Measurements from ENCODE around the gene ITGB7.

Gene ITGB7

GRCh38 chr12:53207042-53207441 is at the start of gene ITGB7:
ITGB7 (minus strand) TSS chr12:53207251; CDS start chr12:53200443, 6,808 bp downstream.
- peak within 1 kb of the TSS; percentile 90 for H3K27ac Mint-ChIP-seq
- no peaks in the 10 kb centered on the region for H3K9me3 Mint-ChIP-seq (ENCODE audit: low read depth)
- H3K4me1 Mint-ChIP-seq (ENCODE audit: low read depth) = peaks cover 69% of the 10 kb centered on the region
- H3K4me3 Mint-ChIP-seq = peak within 1 kb of the TSS; percentile 91
- no peaks in the 10 kb centered on the region for H3K27me3 Mint-ChIP-seq
- peaks cover 3% of the 10 kb centered on the region for H3K36me3 Mint-ChIP-seq

DNA sequence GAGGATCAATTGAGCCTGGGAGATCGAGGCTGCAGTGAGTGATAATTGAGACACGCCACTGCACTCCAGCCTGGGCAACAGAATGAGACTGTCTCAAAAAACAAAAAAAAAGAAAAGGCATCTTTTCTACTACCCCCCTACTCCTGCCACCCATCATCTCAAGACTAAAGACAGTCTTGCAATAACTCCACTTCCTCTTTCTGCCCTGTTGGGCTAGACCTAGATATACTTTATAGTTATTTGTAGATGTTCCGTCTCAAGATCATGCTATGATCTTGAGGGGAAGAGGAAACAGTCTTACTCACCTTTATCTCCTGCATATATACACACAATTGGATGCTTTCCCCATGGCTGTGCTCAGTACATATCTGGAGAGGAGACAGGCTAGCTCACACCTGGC is 48.9 kb upstream of the ITGB7 start:
- Mint-ChIP-seq H3K27me3 (no peaks in the 10 kb centered on the region), H3K36me3 (no peaks in the 10 kb centered on the region), H3K27ac (peak overlapping the region; percentile 66), H3K4me3 (no peak overlapping the region), H3K9me3 (ENCODE audit: low read depth) (no peaks in the 10 kb centered on the region), H3K4me1 (ENCODE audit: low read depth) (peaks cover 47% of the 10 kb centered on the region)

DNA sequence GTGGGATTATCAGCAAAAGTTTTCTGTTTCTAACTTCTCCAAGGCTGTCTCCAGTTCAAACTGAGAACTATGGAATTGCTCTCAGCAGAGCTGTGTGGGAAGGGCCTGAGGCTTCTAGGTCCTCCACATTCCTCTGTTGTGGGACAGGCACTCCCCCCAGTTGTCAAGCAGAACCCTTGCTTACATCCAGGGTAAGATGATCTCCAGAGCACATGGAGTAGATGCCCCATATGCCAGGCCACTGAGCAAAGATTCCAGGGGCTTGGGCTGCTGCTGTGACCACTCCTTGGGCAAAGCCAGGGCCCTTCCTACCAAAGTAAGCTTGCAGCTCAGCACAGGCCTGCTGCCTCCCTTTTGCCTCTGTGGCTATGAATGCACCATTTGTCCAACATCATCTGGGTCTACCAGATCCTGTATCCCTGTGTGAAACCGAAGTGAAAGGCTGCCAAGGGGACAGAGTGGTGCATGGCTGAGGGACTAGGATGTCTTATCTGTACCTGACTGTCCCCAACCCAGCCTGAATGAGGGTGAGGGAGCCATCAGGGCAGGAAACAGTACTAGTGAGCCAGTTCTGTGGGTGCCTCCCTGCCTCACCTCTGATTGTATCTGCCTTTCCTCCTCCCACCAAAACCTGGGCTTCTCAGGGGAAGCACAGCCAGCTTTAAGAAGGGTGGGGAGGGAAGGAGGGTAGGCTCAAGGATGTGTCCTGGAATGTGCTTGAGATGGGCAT is 47.9 kb upstream of the ITGB7 start:
- H3K27ac Mint-ChIP-seq = peak overlapping the region; percentile 79
- peak overlapping the region; percentile 20 for H3K4me3 Mint-ChIP-seq

DNA sequence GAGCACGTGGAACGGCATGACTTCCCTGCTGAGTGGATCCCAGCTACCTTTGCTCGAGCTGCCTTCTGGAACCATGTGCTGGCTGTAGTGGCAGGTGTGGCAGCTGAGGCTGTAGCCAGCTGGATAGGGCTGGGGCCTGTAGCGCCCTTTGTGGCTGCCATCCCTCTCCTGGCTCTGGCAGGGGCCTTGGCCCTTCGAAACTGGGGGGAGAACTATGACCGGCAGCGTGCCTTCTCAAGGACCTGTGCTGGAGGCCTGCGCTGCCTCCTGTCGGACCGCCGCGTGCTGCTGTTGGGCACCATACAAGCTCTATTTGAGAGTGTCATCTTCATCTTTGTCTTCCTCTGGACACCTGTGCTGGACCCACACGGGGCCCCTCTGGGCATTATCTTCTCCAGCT is 46.2 kb upstream of the ITGB7 start:
- Mint-ChIP-seq H3K9me3 (ENCODE audit: low read depth) (no peaks in the 10 kb centered on the region), H3K4me1 (ENCODE audit: low read depth) (peaks cover 46% of the 10 kb centered on the region)

More for the DNA sequence above, 47.9 kb upstream of the ITGB7 start:
- Mint-ChIP-seq H3K4me1 (ENCODE audit: low read depth) (peaks cover 48% of the 10 kb centered on the region), H3K9me3 (ENCODE audit: low read depth) (no peaks in the 10 kb centered on the region), H3K27me3 (no peaks in the 10 kb centered on the region), H3K36me3 (no peaks in the 10 kb centered on the region)

DNA sequence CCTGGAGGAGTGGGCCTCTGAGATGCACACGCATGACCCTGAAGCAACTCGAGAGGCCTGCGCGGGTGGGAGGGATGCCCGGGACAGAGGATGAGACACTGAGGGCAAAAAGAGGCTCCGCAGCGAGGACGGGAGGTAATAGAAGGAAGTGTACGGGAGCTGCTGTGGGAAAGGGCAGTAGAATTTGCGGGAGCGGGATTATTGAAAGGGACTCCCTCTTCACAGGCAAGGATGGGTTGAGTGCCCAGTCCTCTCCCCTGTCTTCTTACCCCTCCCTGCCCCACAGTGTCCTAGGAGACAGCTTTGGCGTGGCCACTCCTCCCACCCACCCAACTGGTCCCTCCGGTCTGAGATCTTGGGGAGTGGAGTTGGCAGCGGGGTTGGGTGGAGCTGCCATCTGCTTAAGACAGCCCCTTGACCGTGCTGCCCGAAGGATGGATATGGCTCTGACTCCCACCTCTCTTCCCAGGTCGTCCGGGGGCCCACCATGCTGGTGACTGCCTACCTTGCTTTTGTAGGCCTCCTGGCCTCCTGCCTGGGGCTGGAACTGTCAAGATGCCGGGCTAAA is 45.4 kb upstream of the ITGB7 start:
- Mint-ChIP-seq H3K4me3 (peak overlapping the region; percentile 97), H3K4me1 (ENCODE audit: low read depth) (peaks cover 44% of the 10 kb centered on the region), H3K36me3 (no peaks in the 10 kb centered on the region), H3K27me3 (no peaks in the 10 kb centered on the region), H3K9me3 (ENCODE audit: low read depth) (no peaks in the 10 kb centered on the region), H3K27ac (peak overlapping the region; percentile 72)

More for the DNA sequence above, 46.2 kb upstream of the ITGB7 start:
- H3K27ac Mint-ChIP-seq = peak overlapping the region; percentile 82
- no peaks in the 10 kb centered on the region for H3K27me3 Mint-ChIP-seq
- no peaks in the 10 kb centered on the region for H3K36me3 Mint-ChIP-seq
- H3K4me3 Mint-ChIP-seq = peak overlapping the region; percentile 97

DNA sequence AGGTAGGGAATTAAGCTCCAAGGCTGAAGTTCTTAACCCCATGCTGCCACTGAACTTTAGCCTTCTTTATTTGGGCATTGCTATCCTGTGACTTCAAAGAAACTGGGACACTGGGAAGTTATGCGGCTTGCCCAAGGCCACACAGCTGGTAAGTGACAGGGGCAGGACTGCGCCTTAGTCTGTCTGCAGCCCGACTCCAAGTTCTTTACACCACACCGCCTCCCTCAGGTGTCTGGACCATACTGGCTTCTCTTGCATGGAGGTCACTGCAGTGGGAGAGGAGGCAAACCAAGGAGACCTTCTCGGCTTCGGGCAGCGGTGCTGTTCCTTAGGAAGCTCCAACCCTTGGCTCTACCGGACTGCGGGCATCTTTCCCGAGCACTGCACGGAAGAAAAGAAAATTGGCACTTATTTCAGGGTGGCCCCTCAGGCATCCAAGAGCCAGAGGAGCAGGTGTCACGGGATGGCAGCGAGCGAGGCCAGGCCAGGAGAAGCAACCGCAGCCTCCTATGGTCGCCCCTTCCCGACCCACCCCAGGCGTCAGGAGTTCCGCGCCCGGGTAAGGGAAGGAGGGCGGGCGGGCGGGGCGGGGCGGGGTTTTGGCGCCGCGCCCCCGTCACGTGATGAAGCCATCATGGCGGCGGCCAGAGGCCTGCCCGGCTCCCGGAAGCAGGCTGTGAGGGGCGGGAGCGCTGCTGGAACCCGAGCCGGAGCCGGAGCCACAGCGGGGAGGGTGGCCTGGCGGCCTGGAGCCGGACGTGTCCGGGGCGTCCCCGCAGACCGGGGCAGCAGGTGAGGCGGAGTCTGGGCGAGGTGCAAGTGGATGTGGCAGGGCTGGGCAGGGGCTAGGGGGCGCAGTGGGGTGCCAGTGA is 44.7 kb upstream of the ITGB7 start:
- H3K9me3 Mint-ChIP-seq (ENCODE audit: low read depth) = no peaks in the 10 kb centered on the region
- H3K27me3 Mint-ChIP-seq = no peaks in the 10 kb centered on the region

DNA sequence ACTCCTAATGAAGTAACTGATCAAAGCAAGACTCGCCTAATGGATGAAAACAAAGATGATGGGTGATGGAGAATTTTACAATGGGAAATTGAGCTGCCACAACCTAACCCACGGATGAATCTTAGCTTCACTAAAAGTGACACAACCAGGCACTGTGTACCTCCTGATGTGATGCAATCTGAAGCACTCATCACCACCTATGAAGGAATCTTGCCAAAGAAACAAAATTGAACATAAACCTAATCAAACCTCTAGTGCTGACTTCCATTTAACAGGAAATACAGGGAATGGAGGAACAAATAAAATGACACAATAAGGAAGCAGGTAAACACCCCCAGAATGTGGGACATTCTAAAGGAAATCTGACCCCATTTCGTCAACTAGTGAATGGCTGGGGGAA is 38.2 kb upstream of the ITGB7 start:
- H3K4me1 Mint-ChIP-seq (ENCODE audit: low read depth) = no peaks in the 10 kb centered on the region
- no peak overlapping the region for H3K4me3 Mint-ChIP-seq
- H3K27me3 Mint-ChIP-seq = no peaks in the 10 kb centered on the region
- no peaks in the 10 kb centered on the region for H3K9me3 Mint-ChIP-seq (ENCODE audit: low read depth)
- no peaks in the 10 kb centered on the region for H3K36me3 Mint-ChIP-seq
- H3K27ac Mint-ChIP-seq = no peak overlapping the region

More for the DNA sequence above, 44.7 kb upstream of the ITGB7 start:
- Mint-ChIP-seq H3K36me3 (no peaks in the 10 kb centered on the region), H3K4me1 (ENCODE audit: low read depth) (peaks cover 44% of the 10 kb centered on the region), H3K27ac (peak overlapping the region; percentile 95), H3K4me3 (peak overlapping the region; percentile 97)

DNA sequence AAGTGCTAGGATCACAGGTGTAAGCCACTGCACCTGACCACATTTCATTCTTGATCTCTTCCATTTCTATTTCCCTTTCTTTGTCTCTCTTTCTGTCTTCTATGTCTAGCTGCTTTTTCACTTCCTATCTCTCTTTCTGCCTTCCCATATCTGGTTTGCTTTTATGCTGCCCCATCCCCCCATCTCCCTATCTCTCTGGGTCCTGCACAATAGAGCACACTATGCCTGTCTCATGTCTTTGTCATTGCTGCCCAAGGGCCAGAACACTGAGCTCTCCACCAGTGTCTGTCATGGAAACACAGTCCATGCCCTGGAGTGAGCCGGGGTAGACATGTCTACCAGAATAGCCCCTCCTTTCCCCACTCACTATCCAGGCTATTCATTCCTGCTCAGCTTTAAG is 37.3 kb upstream of the ITGB7 start:
- Mint-ChIP-seq H3K27me3 (no peaks in the 10 kb centered on the region), H3K9me3 (ENCODE audit: low read depth) (no peaks in the 10 kb centered on the region), H3K4me3 (no peak overlapping the region), H3K27ac (no peak overlapping the region), H3K36me3 (no peaks in the 10 kb centered on the region), H3K4me1 (ENCODE audit: low read depth) (no peaks in the 10 kb centered on the region)

DNA sequence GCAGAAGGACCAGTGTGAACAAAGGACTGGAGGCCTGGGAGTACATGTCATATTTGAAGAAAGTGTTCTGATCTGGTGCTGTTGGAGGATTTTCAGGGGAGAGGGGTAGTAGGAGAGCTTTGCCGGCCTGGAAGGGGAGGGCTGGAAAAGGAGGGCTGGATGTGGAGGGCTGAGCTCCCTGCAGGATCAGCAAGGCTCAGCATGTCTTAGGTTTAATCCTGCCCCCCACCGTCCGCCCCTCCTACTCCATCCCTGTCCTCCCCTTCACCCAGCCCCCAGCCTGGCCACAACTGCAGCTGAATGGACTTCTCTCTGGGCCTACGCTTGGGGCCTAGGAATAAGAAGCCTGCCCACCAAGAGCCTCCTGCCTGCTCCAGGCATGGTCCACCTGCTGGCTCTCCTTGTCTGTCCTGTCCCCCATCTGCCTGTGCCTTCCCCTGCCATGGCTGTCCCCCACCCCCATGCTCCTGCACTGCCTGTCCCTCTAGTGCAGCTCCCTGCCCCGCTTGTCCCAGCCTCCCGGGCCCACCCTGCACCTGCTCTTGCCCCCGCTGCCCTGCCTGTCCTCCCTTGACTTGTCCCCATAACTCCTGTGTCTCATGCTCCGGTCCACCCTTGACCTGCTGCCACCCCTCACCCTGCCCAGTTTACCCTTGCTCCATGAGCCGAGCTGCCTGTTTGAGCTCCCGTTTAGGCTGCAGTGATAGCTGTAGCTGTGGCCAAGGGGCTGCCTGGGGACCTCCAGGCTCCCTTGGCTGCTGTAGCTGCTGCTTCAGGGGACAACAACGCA is 34.8 kb upstream of the ITGB7 start:
- Mint-ChIP-seq H3K27ac (no peak overlapping the region), H3K27me3 (no peaks in the 10 kb centered on the region), H3K36me3 (no peaks in the 10 kb centered on the region), H3K9me3 (ENCODE audit: low read depth) (no peaks in the 10 kb centered on the region), H3K4me1 (ENCODE audit: low read depth) (peaks cover 10% of the 10 kb centered on the region), H3K4me3 (no peak overlapping the region)

- no peak overlapping the region for H3K27ac Mint-ChIP-seq
- H3K4me3 Mint-ChIP-seq = no peak overlapping the region
- H3K27me3 Mint-ChIP-seq = no peaks in the 10 kb centered on the region
- H3K4me1 Mint-ChIP-seq (ENCODE audit: low read depth) = peaks cover 27% of the 10 kb centered on the region
- H3K9me3 Mint-ChIP-seq (ENCODE audit: low read depth) = no peaks in the 10 kb centered on the region
- no peaks in the 10 kb centered on the region for H3K36me3 Mint-ChIP-seq
These were observed 32.7 kb upstream of the ITGB7 start for GRCh38 chr12:53239643-53240258.

DNA sequence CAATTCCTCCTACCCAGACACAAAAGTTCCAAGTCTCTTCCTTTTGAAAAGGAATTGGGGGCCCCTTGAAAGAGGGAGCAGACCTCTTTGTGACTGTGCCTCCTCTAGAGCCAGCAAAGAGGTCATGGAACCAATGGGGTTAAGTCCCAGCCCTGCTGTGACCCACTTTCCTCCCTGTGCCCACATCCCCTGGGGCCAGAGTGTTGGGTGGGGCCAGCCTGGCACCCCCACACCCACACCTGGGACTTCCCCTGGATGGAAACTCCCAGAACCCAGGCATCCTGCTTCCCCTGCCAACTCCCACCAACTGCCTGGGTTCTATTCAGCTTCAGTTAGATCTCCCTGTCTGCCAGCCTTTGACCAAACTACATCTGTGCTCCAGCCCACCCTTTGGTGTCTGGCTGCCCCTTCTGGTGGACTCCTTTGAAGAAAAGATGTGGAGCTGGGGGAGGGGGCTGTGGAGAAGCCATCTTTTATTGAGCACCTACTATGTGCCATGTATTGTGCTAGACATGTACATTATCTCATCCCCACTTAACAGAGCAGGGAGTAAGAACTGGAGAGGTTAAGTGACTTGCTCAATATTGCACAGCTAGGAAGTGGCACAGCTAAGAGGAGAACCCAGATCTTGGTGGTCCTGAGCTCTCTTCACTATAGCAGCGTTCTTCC is 29.5 kb upstream of the ITGB7 start:
- Mint-ChIP-seq H3K4me3 (peak overlapping the region; percentile 62), H3K27ac (peak overlapping the region; percentile 68), H3K9me3 (ENCODE audit: low read depth) (no peaks in the 10 kb centered on the region), H3K27me3 (no peaks in the 10 kb centered on the region), H3K36me3 (no peaks in the 10 kb centered on the region), H3K4me1 (ENCODE audit: low read depth) (peaks cover 48% of the 10 kb centered on the region)

GRCh38 chr12:53235742-53236442 is 28.8 kb upstream of the ITGB7 start:
- Mint-ChIP-seq H3K27ac (peak overlapping the region; percentile 68), H3K4me3 (peak overlapping the region; percentile 62), H3K9me3 (ENCODE audit: low read depth) (no peaks in the 10 kb centered on the region), H3K36me3 (no peaks in the 10 kb centered on the region), H3K4me1 (ENCODE audit: low read depth) (peaks cover 54% of the 10 kb centered on the region), H3K27me3 (no peaks in the 10 kb centered on the region)

DNA sequence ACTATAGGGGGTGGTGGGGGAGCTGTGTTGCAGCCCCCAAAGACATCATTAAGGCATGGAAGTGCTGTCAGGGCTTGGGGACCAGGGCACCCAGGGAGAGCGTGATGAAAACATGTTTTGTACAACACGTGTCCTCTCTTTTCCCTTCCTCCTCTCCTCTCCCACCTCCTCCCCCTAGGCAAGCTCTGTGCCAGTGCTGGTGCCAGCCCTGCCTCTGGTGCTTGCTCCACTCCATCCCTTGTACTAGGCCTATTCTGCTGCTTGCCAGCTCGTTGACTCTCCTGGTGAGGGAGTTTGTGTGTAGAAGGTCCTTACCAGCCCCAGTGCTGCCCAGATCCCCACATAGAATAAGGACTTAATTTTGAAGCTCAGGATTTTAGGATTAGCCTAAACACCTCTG is 28.1 kb upstream of the ITGB7 start:
- Mint-ChIP-seq H3K36me3 (no peaks in the 10 kb centered on the region), H3K27ac (no peak overlapping the region), H3K4me1 (ENCODE audit: low read depth) (peaks cover 55% of the 10 kb centered on the region), H3K9me3 (ENCODE audit: low read depth) (no peaks in the 10 kb centered on the region), H3K4me3 (no peak overlapping the region), H3K27me3 (no peaks in the 10 kb centered on the region)
